Stromal cell of bone marrow (primary cell): ENCODE measurements around the gene COPS7A.

Experiments
- DNase-seq: peaks from one replicate; pipeline ENCODE4 v3.0.0-alpha.2; 2012; ENCODE audit warnings: low read depth

The COPS7A gene

GRCh38 chr12:6770094-6770493, 46.2 kb downstream of the COPS7A start:
- DNase-seq: no peak

GRCh38 chr12:6770600-6770999, 46.8 kb downstream of the COPS7A start:
- DNase-seq: no peak

GRCh38 chr12:6771091-6771495, 47.2 kb downstream of the COPS7A start:
- no peak for DNase-seq

- no peak for DNase-seq
These were observed 47.9 kb downstream of the COPS7A start for GRCh38 chr12:6771509-6772330.

GRCh38 chr12:6772331-6772695, 48.5 kb downstream of the COPS7A start, which contains the start of gene LAG3:
LAG3 (plus strand) TSS chr12:6772520; CDS start chr12:6772853, 333 bp downstream.
- no peak for DNase-seq

GRCh38 chr12:6772726-6773589, 49.1 kb downstream of the COPS7A start:
- DNase-seq: no peak

- DNase-seq: no peak
These were observed 49.9 kb downstream of the COPS7A start for GRCh38 chr12:6773590-6774351.

GRCh38 chr12:6774499-6775062, 50.7 kb downstream of the COPS7A start:
- DNase-seq: no peak

- no peak for DNase-seq
These were observed 51.6 kb downstream of the COPS7A start for GRCh38 chr12:6775185-6776174.

- no peak for DNase-seq
These were observed 53.5 kb downstream of the COPS7A start for GRCh38 chr12:6777386-6777785.

GRCh38 chr12:6778217-6778573, 54.3 kb downstream of the COPS7A start:
- no peak for DNase-seq

- peak; percentile 81 for DNase-seq
These were observed 55.0 kb downstream of the COPS7A start for GRCh38 chr12:6778574-6779550.

- no peak for DNase-seq
These were observed 56.0 kb downstream of the COPS7A start for GRCh38 chr12:6779708-6780432.

- no peak for DNase-seq
These were observed 56.7 kb downstream of the COPS7A start for GRCh38 chr12:6780573-6780972.
